ENCODE results near the gene CPVL. TPM values are rescaled to one million over a fixed set of nuclear protein-coding genes. Genes with fewer than 3 reads are reported as not detected.
A peak's percentile ranks its signal among the peaks of the same experiment; 100 is the strongest.

The CPVL gene
- total RNA-seq, 1 donor from 2014 or later: 86.9 TPM

- no peak for DNase-seq (ENCODE audit: low spot score)
- intact Hi-C loops (cut with DNase I): loop anchor here (5.0 kb wide), 1 partner anchor 83 kb away; no protein-coding TSS in a partner anchor
These were observed 187.4 kb downstream of the CPVL start for GRCh38 chr7:28958980-28959347.

DNA sequence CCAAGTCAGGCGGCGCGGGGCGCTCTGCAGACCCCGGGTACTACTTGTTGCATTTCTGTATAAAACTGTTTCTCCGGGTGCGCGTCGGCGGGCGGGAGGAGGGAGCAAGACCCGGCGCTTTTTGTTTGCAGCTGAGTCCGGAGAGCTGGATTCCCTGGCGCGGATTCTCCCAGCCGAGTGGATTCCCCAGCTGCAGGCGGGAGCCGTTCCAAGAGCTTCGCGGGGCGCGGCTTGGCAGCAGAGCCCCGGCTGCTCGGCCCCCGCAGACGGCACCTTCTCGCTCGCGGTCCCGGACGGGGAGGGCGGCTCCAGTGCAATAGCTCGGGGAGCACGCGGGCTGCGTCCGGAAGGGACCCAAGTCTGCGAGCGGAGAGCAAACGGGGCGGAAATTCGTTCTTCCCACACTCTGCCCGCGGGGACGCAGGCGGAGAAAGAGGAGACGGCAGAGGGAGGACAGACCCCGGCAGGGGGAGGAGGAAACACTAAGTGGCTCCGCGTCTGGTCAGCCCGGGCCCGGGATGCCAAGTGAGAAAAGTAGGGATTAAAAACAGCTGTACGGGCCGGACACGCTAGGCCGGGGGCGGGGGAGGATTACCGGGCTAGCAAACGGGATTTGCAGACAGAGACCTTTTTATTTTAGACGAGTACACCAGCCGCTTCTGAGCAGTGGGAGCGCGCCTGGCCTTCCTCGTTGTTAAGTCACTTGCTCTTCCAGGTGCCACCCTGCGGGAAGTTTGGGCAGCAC, 187.9 kb downstream of the CPVL start, which contains the start of gene TRIL:
Gene TRIL (minus strand): TSS at position 96 of the 745 bp plus-strand sequence. CDS start 284 bp downstream, outside the sequence.
- peak; percentile 88 for DNase-seq (ENCODE audit: low spot score)
- intact Hi-C loops (cut with DNase I): loop anchor here (5.0 kb wide), 1 partner anchor 84 kb away; no protein-coding TSS in a partner anchor

DNA sequence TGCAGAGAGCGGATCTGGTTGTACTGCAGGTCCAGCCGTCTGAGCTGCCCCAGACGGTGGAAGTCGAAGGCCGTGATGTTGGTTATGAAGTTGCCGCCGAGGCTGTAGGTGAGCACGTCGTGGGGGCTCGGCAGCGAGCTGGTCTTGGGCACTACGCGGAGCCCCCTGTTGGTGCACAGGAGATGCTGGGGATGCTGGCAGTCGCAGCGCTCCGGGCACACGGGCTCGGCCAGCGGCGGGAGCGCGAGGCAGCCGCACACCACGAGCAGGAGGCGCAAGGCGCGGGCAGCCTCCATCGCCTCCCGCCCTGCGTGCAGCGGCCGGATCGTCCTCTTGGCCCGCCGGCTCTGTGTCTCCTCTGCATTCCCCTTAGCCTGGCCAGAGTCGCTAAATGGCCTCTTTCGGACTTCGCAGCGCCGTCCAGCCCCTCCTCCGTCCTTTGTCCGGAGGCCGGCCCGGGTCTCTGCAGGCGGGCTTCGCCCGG, 188.5 kb downstream of the CPVL start:
- intact Hi-C loops (cut with DNase I): loop anchor here (2.0 to 5.0 kb wide), 4 partner anchors 29 to 147 kb away; no protein-coding TSS in a partner anchor
- DNase-seq (ENCODE audit: low spot score): no peak

DNA sequence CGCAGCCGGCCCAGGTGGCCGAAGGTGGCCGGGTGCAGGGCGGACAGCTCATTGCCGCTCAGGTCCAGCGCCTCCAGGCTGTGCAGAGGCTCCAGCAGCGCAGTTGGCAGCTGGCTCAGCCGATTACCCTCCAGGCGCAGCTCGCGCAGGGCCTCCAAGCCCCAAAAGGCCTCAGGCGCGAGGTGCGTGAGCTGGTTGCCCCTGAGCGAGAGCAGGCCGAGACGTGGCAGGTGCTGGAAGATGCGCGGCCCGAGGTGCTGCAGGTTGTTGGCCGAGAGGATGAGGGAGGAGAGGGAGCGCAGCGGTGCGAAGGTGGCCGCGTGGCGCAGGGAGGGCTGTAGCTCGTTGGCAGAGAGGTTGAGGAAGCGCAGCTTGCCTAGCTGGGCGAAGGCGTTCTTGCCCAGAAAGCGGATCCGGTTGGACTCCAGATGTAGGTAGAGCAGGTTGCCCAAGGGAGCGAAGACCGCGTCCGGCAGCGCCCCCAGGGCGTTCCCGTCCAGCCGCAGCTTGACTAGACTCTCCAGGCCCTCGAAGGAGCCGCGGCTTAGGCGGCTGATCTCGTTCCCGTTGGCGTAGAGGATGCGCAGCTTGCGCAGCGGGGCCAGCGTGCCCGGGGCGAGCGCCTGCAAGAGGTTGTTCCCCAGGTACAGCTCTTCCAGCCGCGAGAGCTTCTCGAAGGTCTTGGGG, 189.1 kb downstream of the CPVL start:
- intact Hi-C loops (cut with DNase I): loop anchor here (2.0 to 5.0 kb wide), 4 partner anchors 30 to 148 kb away; no protein-coding TSS in a partner anchor
- DNase-seq (ENCODE audit: low spot score): no peak

GRCh38 chr7:28956608-28957063, 189.7 kb downstream of the CPVL start:
- DNase-seq (ENCODE audit: low spot score): peak; percentile 80

GRCh38 chr7:28955718-28956607, 190.4 kb downstream of the CPVL start:
- DNase-seq (ENCODE audit: low spot score): peak; percentile 90
- intact Hi-C loops (cut with DNase I): loop anchor here (2.0 to 5.0 kb wide), 4 partner anchors 29 to 149 kb away; no protein-coding TSS in a partner anchor

More at GRCh38 chr7:28956608-28957063, 189.7 kb downstream of the CPVL start:
- intact Hi-C loops (cut with DNase I): loop anchor here (2.0 to 5.0 kb wide), 4 partner anchors 30 to 148 kb away; no protein-coding TSS in a partner anchor

DNA sequence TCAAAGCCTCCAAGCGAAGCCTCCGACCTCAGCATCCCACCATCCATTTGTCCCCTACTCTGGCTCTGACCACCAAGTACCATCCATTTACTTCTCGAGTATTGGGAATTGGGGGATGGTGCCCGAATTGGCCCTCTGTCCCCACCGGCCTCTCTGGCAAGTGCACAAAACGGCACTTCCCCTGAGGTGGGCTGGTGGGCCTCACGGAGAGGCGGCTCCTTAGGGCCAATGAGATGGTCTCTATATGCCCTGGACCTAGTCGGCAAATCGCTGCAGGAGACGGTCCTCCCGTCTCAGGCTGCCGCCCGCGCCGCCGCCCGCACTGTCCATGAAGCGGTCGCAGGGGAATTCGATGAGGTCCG, 191.0 kb downstream of the CPVL start:
- intact Hi-C loops (cut with DNase I): loop anchor here (5.0 kb wide), 1 partner anchor 87 kb away; no protein-coding TSS in a partner anchor

GRCh38 chr7:28954946-28955345, 191.4 kb downstream of the CPVL start:
- intact Hi-C loops (cut with DNase I): loop anchor here (5.0 kb wide), 1 partner anchor 87 kb away; no protein-coding TSS in a partner anchor
- DNase-seq (ENCODE audit: low spot score): no peak

More for the DNA sequence above, 191.0 kb downstream of the CPVL start:
- no peak for DNase-seq (ENCODE audit: low spot score)

DNA sequence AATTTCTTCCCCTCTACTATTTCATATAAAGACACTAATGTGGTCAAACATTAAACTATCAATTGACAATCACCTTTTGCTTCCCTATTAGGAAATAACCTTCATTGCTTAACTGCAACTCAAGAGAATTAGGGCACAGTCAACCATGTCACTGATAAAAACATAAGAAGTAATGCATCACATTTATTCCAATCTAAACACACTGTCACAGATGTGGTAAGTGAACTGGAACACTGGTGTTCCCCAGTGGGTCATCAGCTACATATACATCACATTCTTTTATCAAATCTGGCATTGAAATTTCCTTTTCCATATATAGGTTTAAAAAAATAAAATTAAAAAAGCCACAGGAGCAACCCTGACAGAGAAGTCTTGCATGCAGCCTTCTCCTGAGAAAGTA, 191.9 kb downstream of the CPVL start:
- intact Hi-C loops (cut with DNase I): no loop called here
- no peak for DNase-seq (ENCODE audit: low spot score)

DNA sequence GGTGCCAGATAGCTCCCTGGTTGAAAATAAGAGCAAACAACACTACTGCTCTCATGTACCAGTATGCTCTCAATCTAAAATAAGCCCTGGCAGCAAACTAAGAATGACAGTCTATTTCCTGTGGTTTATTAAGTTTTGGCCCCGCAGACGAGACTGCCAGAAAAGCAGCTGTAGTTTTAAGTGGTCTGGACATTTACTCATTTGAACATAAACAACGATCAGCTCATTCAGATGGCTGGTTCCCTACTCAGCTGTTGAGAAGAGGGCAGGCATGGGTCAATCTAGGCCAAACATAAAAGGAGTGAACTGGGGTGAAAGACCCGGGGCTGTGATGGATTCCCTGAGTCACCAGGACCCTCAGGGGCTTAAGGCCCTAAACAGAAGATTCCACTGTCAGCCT, 192.7 kb downstream of the CPVL start:
- DNase-seq (ENCODE audit: low spot score): no peak
- intact Hi-C loops (cut with DNase I): no loop called here

Other genes starting within 250 kb of the CPVL start
- gene TRIL, start 188.2 kb downstream of the CPVL start, total RNA-seq: 2.6 TPM
- 33.6 TPM for gene CHN2, start 48.2 kb upstream of the CPVL start, total RNA-seq

All from cardiac septum (tissue), 1 donor.